Cardiac septum (tissue), 1 donor: ENCODE measurements around the gene ARID5B. TPM values are rescaled to one million over a fixed set of nuclear protein-coding genes. Genes with fewer than 3 reads are reported as not detected.
"Not testable (repeated sequence)": the region's sequence is repeated elsewhere in the genome, so short reads cannot be mapped to it uniquely, and the experiment has no call there.

Experiments
- DNase-seq: peaks from one replicate; pipeline ENCODE4 v3.0.0-alpha.2; 2020; ENCODE audit warnings: low spot score
- intact Hi-C: fragments of 100-400 bp; cut with DNase I; formaldehyde crosslinking; loops from one replicate; pipeline ENCODE4 v1.14.0; 2022
- long read RNA-seq: library from polyadenylated mRNA; unstranded; transcript quantifications from one replicate; pipeline ENCODE4 v2.0.0, GENCODE V29; 2021
- total RNA-seq: library from RNA; stranded (reverse); fragmentation: NEBNext Ultra II Directional; extraction: Animal tissue kit (Norgen Biotek cat#: 25700); gene quantifications from one replicate; pipeline ENCODE4 v1.2.1, GENCODE V29; 2021
- donor health status: DM: no; HTN: no; CAD: no.

Gene ARID5B, protein sequence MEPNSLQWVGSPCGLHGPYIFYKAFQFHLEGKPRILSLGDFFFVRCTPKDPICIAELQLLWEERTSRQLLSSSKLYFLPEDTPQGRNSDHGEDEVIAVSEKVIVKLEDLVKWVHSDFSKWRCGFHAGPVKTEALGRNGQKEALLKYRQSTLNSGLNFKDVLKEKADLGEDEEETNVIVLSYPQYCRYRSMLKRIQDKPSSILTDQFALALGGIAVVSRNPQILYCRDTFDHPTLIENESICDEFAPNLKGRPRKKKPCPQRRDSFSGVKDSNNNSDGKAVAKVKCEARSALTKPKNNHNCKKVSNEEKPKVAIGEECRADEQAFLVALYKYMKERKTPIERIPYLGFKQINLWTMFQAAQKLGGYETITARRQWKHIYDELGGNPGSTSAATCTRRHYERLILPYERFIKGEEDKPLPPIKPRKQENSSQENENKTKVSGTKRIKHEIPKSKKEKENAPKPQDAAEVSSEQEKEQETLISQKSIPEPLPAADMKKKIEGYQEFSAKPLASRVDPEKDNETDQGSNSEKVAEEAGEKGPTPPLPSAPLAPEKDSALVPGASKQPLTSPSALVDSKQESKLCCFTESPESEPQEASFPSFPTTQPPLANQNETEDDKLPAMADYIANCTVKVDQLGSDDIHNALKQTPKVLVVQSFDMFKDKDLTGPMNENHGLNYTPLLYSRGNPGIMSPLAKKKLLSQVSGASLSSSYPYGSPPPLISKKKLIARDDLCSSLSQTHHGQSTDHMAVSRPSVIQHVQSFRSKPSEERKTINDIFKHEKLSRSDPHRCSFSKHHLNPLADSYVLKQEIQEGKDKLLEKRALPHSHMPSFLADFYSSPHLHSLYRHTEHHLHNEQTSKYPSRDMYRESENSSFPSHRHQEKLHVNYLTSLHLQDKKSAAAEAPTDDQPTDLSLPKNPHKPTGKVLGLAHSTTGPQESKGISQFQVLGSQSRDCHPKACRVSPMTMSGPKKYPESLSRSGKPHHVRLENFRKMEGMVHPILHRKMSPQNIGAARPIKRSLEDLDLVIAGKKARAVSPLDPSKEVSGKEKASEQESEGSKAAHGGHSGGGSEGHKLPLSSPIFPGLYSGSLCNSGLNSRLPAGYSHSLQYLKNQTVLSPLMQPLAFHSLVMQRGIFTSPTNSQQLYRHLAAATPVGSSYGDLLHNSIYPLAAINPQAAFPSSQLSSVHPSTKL
- total RNA-seq: 25.2 TPM
- long read RNA-seq, partial matches to known transcripts: 18 of 32 reads
- long read RNA-seq, other reads (novel, unspliced or antisense): 13 of 32 reads

DNA sequence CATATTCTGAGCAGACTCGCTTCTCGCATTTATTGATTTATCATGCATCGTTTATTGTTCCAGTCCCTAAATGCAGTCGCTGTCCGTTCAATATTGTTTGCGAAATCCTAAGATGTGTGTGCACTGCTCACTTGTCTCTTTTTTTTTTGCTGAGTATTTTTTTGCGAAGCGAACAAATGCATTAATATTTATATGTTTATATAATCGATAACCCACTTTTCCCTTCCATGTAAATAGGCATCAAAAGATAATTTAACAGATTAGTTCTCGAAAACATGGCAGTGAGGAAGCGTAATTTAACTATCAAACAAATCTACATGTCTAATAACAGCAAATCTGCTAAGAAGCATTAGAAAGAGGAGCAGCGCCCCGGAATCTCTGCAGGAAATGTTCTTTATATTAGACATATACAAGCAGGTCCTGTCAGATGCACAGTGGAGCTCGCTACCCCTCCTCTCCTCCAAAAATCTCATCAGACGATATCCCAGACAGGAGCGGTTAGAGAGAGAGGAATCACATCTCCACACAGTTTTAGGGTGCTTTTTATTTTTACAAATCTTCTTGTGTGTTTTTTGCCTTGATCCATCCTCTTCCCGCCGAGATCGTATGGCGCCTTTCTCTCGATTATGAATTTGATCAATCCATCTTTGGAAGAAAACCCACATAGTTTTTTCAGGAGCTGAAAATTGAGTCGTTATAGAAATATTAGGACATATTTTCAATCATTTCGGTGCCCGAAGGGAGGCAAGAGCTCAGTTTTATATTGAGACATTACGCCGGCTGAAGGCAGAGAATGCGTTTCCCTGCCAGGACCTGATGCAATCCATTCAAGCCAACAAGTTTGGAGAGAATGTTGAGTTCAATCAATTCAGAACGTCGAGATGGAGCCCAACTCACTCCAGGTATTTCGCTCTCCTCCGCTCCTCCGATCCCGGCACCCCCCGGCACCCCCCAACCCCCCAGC is at the start of gene ARID5B:
Gene ARID5B, plus strand, starts transcription at position 871 of the 964 bp plus-strand sequence. Its CDS starts 11 bp downstream, at position 882.
- DNase-seq: no peak

DNA sequence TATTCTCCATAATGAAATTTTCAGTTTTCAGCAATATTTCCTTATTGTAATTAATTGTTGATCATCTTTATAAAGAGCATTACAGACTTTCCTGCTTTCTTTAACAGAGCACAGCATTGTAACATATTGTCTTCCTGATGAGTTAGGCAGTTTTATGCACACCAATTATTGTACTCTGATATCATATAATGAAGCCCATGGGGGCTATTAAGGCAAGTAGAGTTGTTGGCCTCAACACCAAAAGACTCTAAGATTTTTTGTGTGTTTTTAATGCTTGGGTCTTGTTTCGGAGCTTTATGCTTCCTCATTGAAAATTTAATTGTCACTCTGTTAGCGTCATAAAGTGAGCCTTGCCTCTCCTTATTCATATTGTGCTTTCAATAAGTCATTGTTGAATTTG is 49.2 kb upstream of the ARID5B start:
- intact Hi-C loops: no loop called here
- DNase-seq: no peak

More for the DNA sequence above, at the start of gene ARID5B:
- intact Hi-C loops: loop anchor here (5.0 kb wide), 4 partner anchors 41 to 341 kb away; no protein-coding TSS in a partner anchor

DNA sequence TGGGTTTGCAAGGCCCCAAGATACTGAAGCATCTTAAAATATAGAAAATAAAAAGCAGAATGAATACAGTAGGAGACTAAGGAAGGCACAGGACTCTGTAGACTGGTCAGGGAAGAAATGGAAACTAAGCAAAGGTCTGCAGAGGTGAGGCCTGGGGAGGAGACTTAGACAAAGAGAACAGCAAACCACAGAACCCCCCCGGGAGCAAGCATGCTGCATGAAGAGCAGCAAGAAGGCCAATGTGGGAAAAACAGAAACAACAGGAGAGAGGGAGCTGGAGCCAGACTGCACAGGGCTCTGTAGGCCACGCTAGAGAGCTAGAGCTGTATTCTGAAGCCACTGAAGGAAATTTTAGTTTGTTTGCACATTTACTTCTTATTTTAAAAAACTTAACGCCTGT is 45.7 kb upstream of the ARID5B start:
- intact Hi-C loops: no loop called here
- DNase-seq: no peak

DNA sequence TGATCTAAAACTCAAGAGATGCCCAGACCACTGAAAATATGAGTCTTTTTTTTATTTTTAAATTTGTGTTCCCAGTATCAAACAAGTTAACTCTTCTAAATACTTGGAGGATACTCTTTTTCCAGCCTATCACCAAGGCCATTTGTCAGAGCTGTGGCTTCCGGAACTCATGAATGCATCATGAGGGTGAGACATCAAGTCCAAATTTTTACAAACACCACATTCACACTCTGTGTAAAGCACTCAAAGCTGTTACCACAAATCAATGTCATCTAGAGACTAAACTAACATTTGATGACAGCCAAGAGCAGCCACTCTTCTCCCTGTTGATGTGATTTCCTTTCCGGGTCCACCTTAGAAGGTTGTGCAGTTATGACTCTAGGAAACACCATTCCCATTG is 43.8 kb upstream of the ARID5B start:
- intact Hi-C loops: no loop called here

DNA sequence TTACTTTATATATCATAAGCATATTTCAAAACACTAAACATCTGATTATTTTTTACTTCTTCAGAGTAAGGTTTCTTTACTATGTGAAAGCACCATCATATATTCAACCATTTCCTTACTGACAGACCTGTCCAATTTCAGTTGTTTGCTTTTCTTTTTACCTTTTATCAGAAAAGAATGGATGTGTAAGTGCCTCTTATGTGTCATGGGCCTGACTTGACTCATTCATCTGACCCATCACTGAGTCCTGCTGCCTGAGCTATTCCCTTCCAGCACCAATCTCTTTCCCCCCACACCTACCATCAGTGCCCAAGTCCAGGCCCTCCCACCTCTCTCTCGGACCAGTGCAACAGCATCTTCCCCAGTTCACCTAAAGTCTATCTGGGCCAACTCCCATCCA is 41.7 kb upstream of the ARID5B start:
- no peak for DNase-seq
- intact Hi-C loops: loop anchor here (10.0 kb wide), 1 partner anchor 115 kb away; no protein-coding TSS in a partner anchor

More for the DNA sequence above, 43.8 kb upstream of the ARID5B start:
- DNase-seq: no peak

DNA sequence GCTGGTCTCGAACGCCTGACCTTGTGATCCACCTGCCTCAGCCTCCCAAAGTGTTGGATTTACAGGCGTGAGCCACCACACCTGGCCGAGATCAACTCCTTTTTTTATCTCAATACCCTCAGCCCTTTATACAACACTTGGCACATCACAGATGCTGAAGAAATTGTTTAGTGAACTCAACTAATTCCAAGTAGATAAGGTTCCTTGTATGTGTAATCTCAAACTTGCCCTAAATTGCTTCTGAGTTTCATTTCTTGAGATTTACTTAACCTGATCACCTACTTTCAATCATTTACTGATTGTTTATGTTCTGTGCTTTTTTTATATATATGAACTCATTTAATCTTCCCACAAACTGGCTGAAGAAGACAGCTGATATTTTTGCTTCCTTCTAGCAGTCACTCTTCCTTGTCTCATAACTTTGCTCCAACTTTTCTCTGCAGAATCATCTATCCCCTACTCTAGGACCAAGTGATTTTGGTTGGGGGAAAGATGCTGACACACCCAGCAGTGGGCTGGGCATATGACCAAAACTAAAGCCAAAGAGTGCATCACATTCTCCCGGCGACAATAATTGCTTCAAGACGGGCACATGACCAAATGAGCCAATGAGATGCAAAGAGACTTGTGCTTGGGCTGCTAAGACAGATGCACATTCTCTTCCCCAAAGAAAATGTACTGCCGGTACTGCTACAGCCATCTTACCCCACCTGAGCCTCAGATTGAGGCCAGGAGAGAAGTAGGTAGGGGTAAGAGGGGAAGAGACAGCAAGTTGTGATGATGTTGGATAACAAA is 40.3 kb upstream of the ARID5B start:
- DNase-seq: no peak
- intact Hi-C loops: loop anchor here (10.0 kb wide), 1 partner anchor 116 kb away; no protein-coding TSS in a partner anchor

DNA sequence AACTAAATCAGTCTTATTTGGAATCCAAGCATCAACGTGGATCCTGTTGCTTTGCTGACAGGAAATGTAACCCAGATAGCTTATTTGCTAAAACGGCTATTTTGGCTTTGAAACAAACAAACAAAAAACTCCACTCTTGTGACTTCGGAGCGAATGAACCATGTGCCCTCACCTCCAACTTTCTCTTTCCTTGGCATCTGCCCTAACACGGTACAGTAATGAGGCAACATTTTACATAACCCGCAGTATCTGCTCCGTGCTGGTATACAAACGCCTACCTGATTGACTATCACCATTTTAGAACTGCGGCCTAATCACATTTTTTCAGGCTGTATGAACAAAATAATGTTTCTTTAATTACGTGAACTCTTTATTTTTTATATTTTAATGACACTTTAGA is 37.5 kb upstream of the ARID5B start:
- intact Hi-C loops: loop anchor here (10.0 kb wide), 1 partner anchor 119 kb away; no protein-coding TSS in a partner anchor
- no peak for DNase-seq

DNA sequence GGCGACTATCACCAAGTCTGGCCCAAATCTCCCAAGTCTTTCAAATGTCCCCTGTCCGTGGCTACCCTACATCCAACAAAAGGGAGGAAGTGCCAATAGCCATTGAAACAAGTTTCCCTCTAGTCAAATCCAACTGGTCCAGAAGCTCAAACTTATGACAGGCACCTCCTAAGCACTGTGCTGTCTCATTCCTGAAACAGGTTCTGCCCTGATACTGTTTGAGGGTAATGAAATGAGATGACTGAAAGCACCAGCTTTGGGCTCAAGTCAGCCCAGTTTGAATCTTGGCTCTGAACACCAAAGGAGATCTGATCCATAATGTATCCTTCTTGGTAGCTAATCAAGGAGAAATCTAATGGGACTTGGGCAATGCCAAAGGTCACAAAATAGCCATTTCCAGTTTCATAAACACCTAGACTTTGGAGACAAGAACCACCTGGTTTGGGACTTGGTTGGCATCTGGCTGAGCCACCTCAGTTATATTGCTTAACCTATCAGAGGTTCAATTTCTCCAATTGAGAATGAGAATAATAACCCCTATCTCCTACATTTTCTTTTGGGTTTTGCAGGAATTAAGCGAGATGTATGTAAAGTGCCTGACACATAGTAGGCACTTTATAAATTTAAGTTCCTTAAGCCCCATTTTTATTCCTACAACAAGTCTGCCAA is 34.7 kb upstream of the ARID5B start:
- intact Hi-C loops: loop anchor here (10.0 kb wide), 1 partner anchor 122 kb away; no protein-coding TSS in a partner anchor
- DNase-seq: no peak

DNA sequence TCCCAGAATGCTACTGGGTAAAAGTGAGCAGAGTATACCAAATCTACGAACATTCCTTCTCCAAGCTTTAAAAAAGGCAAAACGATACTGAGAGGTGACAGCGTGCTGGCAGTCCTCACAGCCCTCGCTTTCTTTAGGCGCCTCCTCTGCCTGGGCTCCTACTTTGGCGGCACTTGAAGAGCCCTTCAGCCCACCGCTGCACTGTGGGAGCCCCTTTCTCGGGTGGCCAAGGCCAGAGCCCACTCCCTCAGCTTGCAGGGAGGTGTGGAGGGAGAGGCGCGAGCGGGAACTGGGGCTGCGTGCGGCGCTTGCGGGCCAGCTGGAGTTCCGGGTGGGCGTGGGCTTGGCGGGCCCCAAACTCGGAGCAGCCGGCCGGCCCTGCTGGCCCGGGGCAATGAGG is 34.1 kb upstream of the ARID5B start:
- DNase-seq: not testable (repeated sequence)
- intact Hi-C loops: loop anchor here (10.0 kb wide), 1 partner anchor 123 kb away; no protein-coding TSS in a partner anchor

DNA sequence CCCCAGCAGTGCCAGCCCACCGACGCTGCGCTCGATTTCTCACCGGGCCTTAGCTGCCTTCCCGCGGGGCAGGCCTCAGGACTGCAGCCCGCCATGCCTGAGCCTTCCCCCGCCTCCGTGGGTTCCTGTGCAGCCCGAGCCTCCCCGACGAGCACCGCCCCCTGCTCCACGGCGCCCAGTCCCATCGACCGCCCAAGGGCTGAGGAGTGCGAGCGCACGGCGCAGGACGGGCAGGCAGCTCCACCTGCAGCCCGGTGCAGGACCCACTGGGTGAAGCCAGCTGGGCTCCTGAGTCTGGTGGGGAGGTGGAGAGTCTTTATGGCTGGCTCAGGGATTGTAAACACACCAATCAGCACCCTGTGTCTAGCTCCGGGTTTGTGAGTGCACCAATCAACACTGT is 33.7 kb upstream of the ARID5B start:
- intact Hi-C loops: loop anchor here (10.0 kb wide), 1 partner anchor 123 kb away; no protein-coding TSS in a partner anchor
- not testable (repeated sequence) for DNase-seq

DNA sequence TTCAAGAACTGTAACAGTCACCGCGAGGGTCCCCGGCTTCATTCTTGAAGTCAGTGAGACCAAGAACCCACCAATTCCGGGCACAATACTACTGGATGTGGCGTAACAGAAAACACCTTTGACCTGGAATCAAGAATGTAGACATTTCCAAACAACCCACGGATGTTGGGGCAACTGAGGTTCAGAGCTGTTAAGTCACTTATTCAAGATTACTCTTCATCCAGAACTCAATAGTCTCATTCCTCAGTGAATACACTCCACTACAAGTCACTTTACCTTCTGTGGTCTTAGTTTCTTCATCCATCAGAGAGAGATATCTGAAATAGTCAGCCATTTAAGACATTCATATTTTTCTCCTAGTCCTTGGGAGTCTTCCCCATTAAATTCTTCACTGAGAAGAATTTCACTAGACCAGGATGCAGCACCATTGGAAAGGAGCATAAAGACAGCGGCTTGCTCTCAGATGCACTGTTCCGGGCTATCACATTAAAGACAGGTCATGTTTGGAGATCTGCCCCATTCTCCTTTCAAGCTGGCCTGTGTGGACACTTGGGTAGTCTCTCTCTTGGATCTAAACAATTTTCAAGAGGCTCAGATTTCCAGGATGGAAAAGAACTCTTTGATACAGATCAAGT is 32.3 kb upstream of the ARID5B start:
- intact Hi-C loops: loop anchor here (10.0 kb wide), 1 partner anchor 124 kb away; no protein-coding TSS in a partner anchor
- no peak for DNase-seq

DNA sequence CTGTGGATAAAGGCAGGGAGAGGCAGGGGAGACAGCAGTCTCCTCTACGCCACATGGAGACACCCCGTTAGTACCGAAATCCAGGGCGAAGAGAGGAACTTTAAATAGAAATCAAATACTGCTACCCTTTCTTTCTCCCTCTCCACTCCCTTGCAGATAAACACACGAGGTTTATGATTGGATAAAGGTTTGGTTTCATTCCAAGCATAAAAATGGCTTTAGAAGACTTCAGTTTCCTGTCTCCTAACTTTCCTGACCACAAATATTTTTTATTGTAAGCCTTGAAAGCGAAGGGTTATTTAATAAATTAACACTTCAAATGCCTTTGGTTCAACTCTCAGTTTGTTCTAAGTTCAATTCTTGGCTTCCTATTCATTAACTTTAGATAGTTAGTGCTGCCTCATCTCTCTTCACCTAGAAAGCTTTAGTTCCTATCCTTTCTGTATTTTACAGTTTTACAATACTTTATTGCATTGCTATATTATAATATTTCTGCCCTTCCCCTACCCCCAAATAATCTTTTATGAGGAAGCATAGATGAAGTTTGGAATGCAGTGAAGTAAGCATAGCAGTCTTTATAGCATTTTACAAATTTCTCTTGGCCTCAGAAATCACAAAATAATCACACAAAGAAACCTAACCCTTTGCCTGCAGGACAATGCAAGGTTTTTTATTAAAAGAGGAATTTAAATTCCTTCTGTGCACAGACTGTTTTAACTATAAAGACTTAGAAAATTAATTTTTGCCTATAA is 31.5 kb upstream of the ARID5B start:
- intact Hi-C loops: loop anchor here (10.0 kb wide), 1 partner anchor 125 kb away; no protein-coding TSS in a partner anchor
- no peak for DNase-seq

DNA sequence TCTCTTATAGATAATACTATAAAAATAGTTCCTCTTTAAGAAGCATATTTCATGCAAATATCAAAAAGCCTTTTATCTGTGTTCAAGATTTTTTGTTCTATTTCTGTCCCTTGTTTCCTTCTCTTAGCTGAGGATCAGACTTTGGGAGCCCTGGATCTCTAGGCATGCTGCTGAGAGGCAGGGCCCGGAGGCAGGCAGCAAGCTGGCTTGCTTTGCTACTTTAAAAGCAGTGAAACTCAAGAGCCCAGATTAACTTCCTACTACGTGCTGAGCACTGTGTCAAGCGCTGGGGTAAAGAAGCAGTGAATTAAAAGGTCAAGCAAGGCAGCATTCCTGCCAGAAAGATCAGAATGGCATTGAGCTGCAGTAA is 31.0 kb upstream of the ARID5B start:
- intact Hi-C loops: no loop called here
- DNase-seq: no peak

DNA sequence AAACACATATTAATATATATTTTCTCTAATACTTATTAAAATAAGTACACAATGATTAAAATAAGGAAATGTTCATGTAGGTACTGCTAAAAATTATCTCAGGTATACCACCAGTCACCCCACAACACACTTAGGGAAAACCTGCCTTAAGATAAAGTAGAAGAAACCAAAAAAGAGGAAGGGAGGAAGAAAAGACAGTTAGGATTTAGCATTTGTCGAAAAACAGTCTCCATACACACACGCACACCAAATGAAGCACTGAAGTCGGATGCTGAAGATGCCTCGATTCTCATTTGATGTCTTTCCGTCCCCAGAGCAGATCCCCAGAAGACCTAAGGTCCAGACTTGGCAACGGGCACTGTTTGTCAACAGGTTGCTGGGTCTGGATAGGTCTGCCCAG is 30.0 kb upstream of the ARID5B start:
- no peak for DNase-seq
- intact Hi-C loops: no loop called here

DNA sequence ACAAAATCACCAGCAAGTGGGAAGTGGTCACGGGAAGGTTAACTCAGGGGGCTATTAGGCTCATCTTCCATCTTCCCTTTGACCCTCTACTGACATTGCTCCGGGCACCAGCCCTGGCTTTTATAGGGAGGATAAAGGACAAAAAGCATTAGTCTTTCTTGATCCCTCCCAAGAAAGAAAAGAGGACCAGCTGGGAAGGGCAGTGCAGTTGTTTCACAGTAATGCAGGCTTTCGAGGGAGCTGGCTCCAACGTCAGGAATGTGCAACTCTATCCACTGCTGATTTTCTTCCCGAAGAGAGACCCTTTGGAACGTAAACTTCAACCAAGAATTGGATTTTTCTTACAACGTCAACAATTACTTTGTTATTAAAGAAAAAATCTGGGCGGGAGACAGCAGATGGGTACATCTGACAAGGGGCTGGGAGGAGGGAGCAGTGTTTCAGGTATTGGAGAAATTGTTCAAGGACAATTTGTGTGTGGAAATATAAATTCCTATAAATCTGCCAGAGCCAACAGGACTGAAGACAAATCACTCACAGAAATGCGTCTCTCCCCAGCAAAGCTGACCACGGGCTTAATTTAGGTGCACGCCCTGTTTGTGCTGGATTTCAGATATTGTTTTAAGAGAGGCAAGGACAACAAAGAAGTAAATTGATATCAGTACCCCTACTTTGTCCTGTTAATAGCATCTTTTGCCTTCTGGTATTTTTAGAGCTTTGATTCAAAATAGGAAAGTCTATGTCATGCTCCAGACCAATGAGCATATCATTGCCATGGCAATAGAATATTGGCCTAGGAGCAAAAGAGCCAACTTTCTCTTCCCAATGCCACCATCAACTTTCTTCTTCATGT is 23.4 kb upstream of the ARID5B start:
- DNase-seq: no peak
- intact Hi-C loops: no loop called here
